Measurements from ENCODE around the gene MRPL49. TPM values are rescaled to one million over a fixed set of nuclear protein-coding genes. Genes with fewer than 3 reads are reported as not detected.

Gene MRPL49
- total and polyA plus RNA-seq, 2 of the 8 experiments (the other 6 are each of a cell fraction or from before 2014, with no cell fraction given): 54.0 to 84.8 TPM

DNA sequence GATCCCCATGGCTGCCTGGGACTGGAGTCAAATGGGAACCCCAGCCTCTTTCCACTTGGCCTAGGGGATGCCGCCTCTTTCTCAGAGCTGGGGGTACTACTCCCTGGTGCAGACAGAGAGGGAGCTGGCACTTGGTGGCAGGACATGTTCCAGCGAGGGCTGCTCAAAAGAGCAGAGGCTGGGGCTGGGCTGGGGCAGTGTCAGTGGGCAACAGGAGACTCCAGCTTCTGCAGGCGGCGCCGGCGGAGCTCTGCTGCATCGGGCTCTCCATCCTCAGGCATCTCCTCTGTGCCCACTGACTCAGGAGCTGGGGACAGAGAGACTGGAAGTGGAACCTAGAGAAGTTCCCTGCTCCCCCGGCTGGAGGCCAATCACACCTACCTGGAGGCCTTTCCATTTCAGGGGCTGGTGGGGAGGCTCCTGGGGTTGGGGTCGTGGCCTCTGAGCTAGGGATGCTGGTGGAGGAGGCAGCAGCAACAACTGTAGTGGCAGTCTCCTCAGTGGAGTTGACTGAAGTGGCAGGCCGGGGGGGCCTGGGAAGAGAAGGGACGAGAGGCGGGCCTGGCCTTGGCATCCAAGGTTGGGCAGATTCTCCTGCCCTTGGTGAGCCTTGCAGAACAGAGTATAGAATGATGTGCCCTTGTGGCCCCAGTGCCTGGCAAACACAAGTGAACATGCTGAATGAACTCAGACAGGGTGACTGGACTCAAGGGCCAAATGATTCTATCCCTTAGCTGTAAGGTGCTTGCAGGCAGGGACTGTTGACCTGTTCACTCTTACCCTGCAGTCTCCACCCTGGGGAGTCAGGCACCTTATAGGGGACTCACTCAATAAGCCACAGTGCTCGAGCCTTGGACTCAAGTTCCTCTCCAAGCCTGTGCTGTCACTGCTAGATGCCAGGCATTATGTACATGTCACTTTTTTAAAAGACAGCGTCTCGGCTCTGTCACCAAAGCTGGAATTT, 6.3 kb downstream of the MRPL49 start:
- peaks cover 19 to 66% (median 57%) of the 10 kb centered on the region in 4 experiments for H3K36me3 ChIP-seq (ENCODE audit: control insufficient read depth in 2 of 4, insufficient read depth in 4 of 4, low read length in 3 of 4)
- no peak for FAIRE-seq
- CTCF ChIA-PET (ENCODE audit: partially characterized antibody): interaction anchor here (0.6 to 9.5 kb wide), 10 partner anchors 11 to 91 kb away, joined by 3 to 71 read pairs (median 6); partner anchors contain the start of genes CAPN1, TM7SF2 and ZNHIT2

More for the DNA sequence above, 6.3 kb downstream of the MRPL49 start:
- Histone ChIP-seq H3K27ac (ENCODE audit: low read depth, low read length) (no peak overlapping the region), H3K27me3 (replicated peaks in 1 of 4; ENCODE audit: control insufficient read depth in 3 of 4, extremely low read depth in 1 of 4, insufficient read depth in 3 of 4, low read length in 3 of 4) (no peaks in the 10 kb centered on the region), H3K9me3 (ENCODE audit: insufficient read depth in 2 of 2, low read depth in 1 of 2, low read length in 1 of 2) (no peaks in the 10 kb centered on the region), H3K4ac (replicated peaks; ENCODE audit: insufficient read length, low read depth, low read length) (no peak overlapping the region), H2BK15ac (ENCODE audit: low read length) (no peak overlapping the region), H3K14ac (ENCODE audit: insufficient read length) (no peak overlapping the region), H3K23me2 (ENCODE audit: low read depth, low read length) (peaks cover 2% of the 10 kb centered on the region), H2AK5ac (ENCODE audit: low read depth, low read length) (no peak overlapping the region), H2BK12ac (ENCODE audit: low read depth, low read length) (no peak overlapping the region), H2BK5ac (ENCODE audit: low read depth, low read length) (no peak overlapping the region), H2AFZ (ENCODE audit: low read length) (no peak overlapping the region), H4K8ac (ENCODE audit: extremely low read depth, insufficient read depth, low read length) (no peak overlapping the region), H3K56ac (replicated peaks; ENCODE audit: insufficient read length, low read depth, low read length) (no peak overlapping the region), H3K79me1 (ENCODE audit: low read depth, low read length) (no peaks in the 10 kb centered on the region; the same call in 1 of the 2 replicates), H3K9ac (replicated peaks in 1 of 4; ENCODE audit: extremely low read depth in 1 of 4, low read depth in 3 of 4, low read length in 3 of 4) (no peak overlapping the region), H3K4me1 (replicated peaks in 1 of 4; ENCODE audit: control insufficient read depth in 3 of 4, insufficient read depth in 4 of 4, low read length in 3 of 4) (peaks cover 0 to 7% (median 6%) of the 10 kb centered on the region in 4 experiments; a peak in 6 of 7 replicates), H3K4me2 (ENCODE audit: insufficient read depth in 1 of 2, low read depth in 2 of 2, low read length in 2 of 2) (no peak overlapping the region), H3K18ac (ENCODE audit: extremely low read depth, low read length) (no peak overlapping the region), H3K4me3 (ENCODE audit: extremely low read depth in 1 of 4, insufficient read depth in 2 of 4, low read depth in 3 of 4, low read length in 4 of 4) (no peak overlapping the region), H4K20me1 (replicated peaks in 1 of 2; ENCODE audit: control insufficient read depth in 1 of 2, insufficient read depth in 2 of 2, low read length in 2 of 2) (peaks cover 0 to 12% of the 10 kb centered on the region in 2 experiments), H2BK20ac (ENCODE audit: low read length) (no peak overlapping the region), H3K23ac (ENCODE audit: insufficient read length) (no peak overlapping the region), H3K79me2 (ENCODE audit: control insufficient read depth in 1 of 2, insufficient read depth in 2 of 2, low read length in 2 of 2) (peaks cover 0 to 19% of the 10 kb centered on the region in 2 experiments; a peak in 2 of 4 replicates), H2BK120ac (replicated peaks; ENCODE audit: low read depth, low read length) (no peak overlapping the region), H4K5ac (ENCODE audit: insufficient read length, low read depth, low read length) (no peak overlapping the region), H4K91ac (replicated peaks; ENCODE audit: insufficient read length, low read length) (no peak overlapping the region)
- TF ChIP-seq FOSL1 (IDR thresholded peaks at IDR 0.05; ENCODE audit: insufficient read depth, low read depth, low read length) (no peak), POLR2A (IDR thresholded peaks at IDR 0.05; ENCODE audit: control extremely low read depth in 1 of 2, low read depth in 2 of 2, low read length in 2 of 2) (peak in 1 of 2 experiments; percentile 22; a peak in 1 of 3 replicates)
- WGBS, 2 experiments (ENCODE audit: extremely low coverage in 1 of 2, insufficient coverage in 1 of 2, insufficient read length in 1 of 2, insufficient replicate concordance in 2 of 2, low coverage in 1 of 2, low lambda C conversion rate in 2 of 2, missing lambda C conversion rate in 1 of 2): 89% methylated on average over 15 of the region's 15 CpGs; no CpG with 5 or more reads in 1 of the 2 experiments
- POLR2A ChIA-PET (ENCODE audit: partially characterized antibody): interaction anchor here (0.6 to 15.8 kb wide), 10 partner anchors 8 to 254 kb away, joined by 3 to 305 read pairs (median 4); partner anchors contain the start of genes CDCA5, FAU, MRPL49 and SYVN1
- no peak for DNase-seq (ENCODE audit: low read depth in 1 of 2, low spot score in 2 of 2)

All from H1 (cell line).